HCT116 (cell line): ENCODE results near the gene STON2. TPM values are rescaled to one million over a fixed set of nuclear protein-coding genes. Genes with fewer than 3 reads are reported as not detected.

Source experiments
- ATAC-seq: fragments of 200-7000 bp; cut with Tn5 transposase; 2 replicates; pipeline ENCODE4 v1.9.1; 2020; ENCODE audit warnings: mild to moderate bottlenecking, moderate library complexity
- BruUV-seq: library from RNA; stranded (reverse); fragments of 400-500 nt; replicated peaks from 2 replicates; lab custom pipeline; 2021; lab: Mats Ljungman, UMichigan
- CTCF ChIA-PET: fragments of 300-600 bp; sonication (Branson Sonifier 250); formaldehyde crosslinking; loops from one replicate; lab custom pipeline; 2021; ENCODE audit warnings: antibody characterized with exemption; lab: Charles Lee
- POLR2A ChIA-PET: fragments of 300-600, 350-600 bp; sonication (Branson Sonifier 250); formaldehyde crosslinking; loops from one replicate; lab custom pipeline; 2021; ENCODE audit warnings: antibody characterized with exemption; lab: Charles Lee
- RAD21 ChIA-PET, 2 experiments: fragments of 300-600 bp; sonication (Branson Sonifier 250); formaldehyde crosslinking; loops; one replicate each; lab custom pipeline; 2023; ENCODE audit warnings: low total read pairs in 2 of 2; ENCODE audit not compliant: uncharacterized antibody in 2 of 2, unreplicated experiment in 2 of 2, low non-redundant PET in 1 of 2; lab: Charles Lee
- DNase-seq: peaks from one replicate; pipeline ENCODE4 v3.0.0-alpha.2; 2010; ENCODE audit warnings: low read depth, low spot score
- H2AFZ ChIP-seq: fragments of 200-600 bp; shearing (Covaris generic), sonication (generic); 2 replicates; pipeline ENCODE4 v1.6.1; 2017; ENCODE audit warnings: low read depth, mixed run types, mixed read lengths, antibody characterized with exemption, low read length; ENCODE audit not compliant: poor library complexity, severe bottlenecking
- H3K27ac ChIP-seq: 2 replicates; pipeline ENCODE4 v1.5.1; 2012; ENCODE audit warnings: low read depth, low read length
- H3K27me3 ChIP-seq: fragments of 200-600 bp; sonication (generic); 2 replicates; pipeline ENCODE4 v1.6.1; 2016; ENCODE audit warnings: mixed run types, low read length, mixed read lengths; ENCODE audit not compliant: insufficient read depth
- H3K36me3 ChIP-seq, 2 experiments: fragments of 200-500 bp in 1 of 2; fragments of 200-600 bp in 1 of 2; sonication (Bioruptor generic) in 1 of 2; sonication (generic) in 1 of 2; 2 replicates each; pipeline versions ENCODE4 v1.5.1 to v1.6.1; 2014 to 2016; ENCODE audit warnings: low read length in 2 of 2, inconsistent platforms in 1 of 2, mixed read lengths in 1 of 2, mixed run types in 1 of 2; ENCODE audit not compliant: insufficient read depth in 2 of 2, control insufficient read depth in 1 of 2
- H3K4me1 ChIP-seq, 2 experiments: fragments of 200-600 bp in 1 of 2; sonication (generic) in 1 of 2; 2 replicates each; pipeline versions ENCODE4 v1.5.1 to v1.6.1; 2012 to 2017; ENCODE audit warnings: low read length in 2 of 2, inconsistent platforms in 1 of 2, mild to moderate bottlenecking in 1 of 2, mixed read lengths in 1 of 2, mixed run types in 1 of 2, moderate library complexity in 1 of 2; ENCODE audit not compliant: insufficient read depth in 2 of 2, control insufficient read depth in 1 of 2
- H3K4me2 ChIP-seq: fragments of 200-600 bp; sonication (generic); 2 replicates; pipeline ENCODE4 v1.6.1; 2017; ENCODE audit warnings: mixed run types, low read length, mixed read lengths
- H3K4me3 ChIP-seq, 2 experiments: fragments of 200-600 bp in 1 of 2; sonication (generic) in 1 of 2; replicated peaks in 1 of 2; 2 replicates each; pipeline ENCODE4 v1.5.1; 2011 to 2016; ENCODE audit warnings: low read length in 2 of 2, control low read depth in 1 of 2, low read depth in 1 of 2, mild to moderate bottlenecking in 1 of 2, mixed read lengths in 1 of 2, mixed run types in 1 of 2
- H3K79me2 ChIP-seq: fragments of 200-600 bp; sonication (generic); 2 replicates; pipeline ENCODE4 v1.6.1; 2017; ENCODE audit warnings: mild to moderate bottlenecking, mixed run types, low read length, moderate library complexity, mixed read lengths; ENCODE audit not compliant: insufficient read depth
- H3K9ac ChIP-seq: fragments of 200-600 bp; sonication (generic); 2 replicates; pipeline ENCODE4 v1.6.1; 2016; ENCODE audit warnings: low read length, mixed read lengths
- H3K9me2 ChIP-seq: fragments of 200-600 bp; sonication (generic), shearing (Covaris generic); 2 replicates; pipeline ENCODE4 v1.6.1; 2017; ENCODE audit warnings: mixed run types, mild to moderate bottlenecking, moderate library complexity; ENCODE audit not compliant: insufficient read depth
- H3K9me3 ChIP-seq, 2 experiments: fragments of 200-500 bp in 1 of 2; fragments of 200-600 bp in 1 of 2; sonication (Bioruptor generic) in 1 of 2; sonication (generic) in 1 of 2; 2 replicates each; pipeline ENCODE4 v1.6.1; 2014 to 2017; ENCODE audit warnings: low read length in 2 of 2, mixed read lengths in 2 of 2, inconsistent platforms in 1 of 2, low read depth in 1 of 2, mild to moderate bottlenecking in 1 of 2, mixed run types in 1 of 2, moderate library complexity in 1 of 2; ENCODE audit not compliant: control insufficient read depth in 1 of 2, insufficient read depth in 1 of 2
- H4K20me1 ChIP-seq: fragments of 200-600 bp; sonication (generic), shearing (Covaris generic); 2 replicates; pipeline ENCODE4 v1.6.1; 2017; ENCODE audit warnings: mixed run types, mild to moderate bottlenecking, moderate library complexity; ENCODE audit not compliant: insufficient read depth
- ATF3 ChIP-seq: IDR thresholded peaks from 2 replicates; pipeline ENCODE4 v1.6.1; 2012
- CBX3 ChIP-seq: IDR thresholded peaks from 2 replicates; pipeline ENCODE4 v1.6.1; 2012; ENCODE audit warnings: low read depth
- CTCF ChIP-seq, 3 experiments: fragments of 200-600 bp in 1 of 3; sonication (generic) in 1 of 3; IDR thresholded peaks in 2 of 3; conservative IDR thresholded peaks in 1 of 3; 2 replicates each; pipeline ENCODE4 v1.5.1; 2012 to 2017; ENCODE audit warnings: low read depth in 2 of 3, low read length in 2 of 3, antibody characterized with exemption in 1 of 3, borderline replicate concordance in 1 of 3, control low read depth in 1 of 3, mild to moderate bottlenecking in 1 of 3, mixed read lengths in 1 of 3, mixed run types in 1 of 3, moderate library complexity in 1 of 3; ENCODE audit not compliant: insufficient read depth in 1 of 3
- EGR1 ChIP-seq: IDR thresholded peaks from 2 replicates; pipeline ENCODE4 v1.6.1; 2012; ENCODE audit warnings: low read depth
- EZH2phosphoT487 ChIP-seq: fragments of 200-600 bp; IDR thresholded peaks from 2 replicates; pipeline ENCODE4 v1.6.1; 2018; ENCODE audit warnings: antibody characterized with exemption, borderline replicate concordance
- FOSL1 ChIP-seq: IDR thresholded peaks from 2 replicates; pipeline ENCODE4 v1.6.1; 2012; ENCODE audit warnings: low read depth
- JUND ChIP-seq: IDR thresholded peaks from 2 replicates; pipeline ENCODE4 v1.6.1; 2012
- POLR2A ChIP-seq: IDR thresholded peaks from 2 replicates; pipeline ENCODE4 v1.7.0; 2011; ENCODE audit warnings: borderline replicate concordance; ENCODE audit not compliant: insufficient read depth, insufficient read length; ENCODE audit errors: extremely low read depth
- POLR2AphosphoS5 ChIP-seq: IDR thresholded peaks from 2 replicates; pipeline ENCODE4 v1.6.1; 2011; ENCODE audit warnings: mild to moderate bottlenecking, low read depth, low read length, moderate library complexity
- RAD21 ChIP-seq: IDR thresholded peaks from 2 replicates; pipeline ENCODE4 v1.6.1; 2012; ENCODE audit warnings: low read depth, mild to moderate bottlenecking
- SIN3A ChIP-seq: IDR thresholded peaks from 2 replicates; pipeline ENCODE4 v1.6.1; 2012; ENCODE audit warnings: low read depth
- SP1 ChIP-seq: IDR thresholded peaks from 2 replicates; pipeline ENCODE4 v1.6.1; 2012; ENCODE audit warnings: low read depth
- TCF7L2 ChIP-seq: IDR thresholded peaks from 2 replicates; pipeline ENCODE4 v1.7.0; 2011; ENCODE audit warnings: borderline replicate concordance, inconsistent platforms; ENCODE audit not compliant: insufficient read depth, insufficient read length; ENCODE audit errors: extremely low read depth
- ZBTB33 ChIP-seq: IDR thresholded peaks from 2 replicates; pipeline ENCODE4 v1.6.1; 2011; ENCODE audit warnings: mild to moderate bottlenecking, low read length, moderate library complexity; ENCODE audit not compliant: insufficient replicate concordance; ENCODE audit errors: extremely low read depth
- ZNF274 ChIP-seq: fragments of 200-500 bp; sonication (Bioruptor generic); IDR thresholded peaks from 2 replicates; pipeline ENCODE4 v1.6.1; 2014; ENCODE audit warnings: mild to moderate bottlenecking, low read depth, low read length, inconsistent platforms
- intact Hi-C: fragments of 100-400 bp; cut with micrococcal nuclease; formaldehyde crosslinking; loops from 2 replicates; pipeline ENCODE4 v1.10.0; 2022
- total RNA-seq: library from RNA; stranded (reverse); gene quantifications from one replicate; pipeline ENCODE4 v1.2.1, GENCODE V29; 2021; ENCODE audit not compliant: unreplicated experiment

The STON2 gene
- total RNA-seq, 1 experiment from 2014 or later = 4.1 TPM

GRCh38 chr14:81366214-81366613 lies 33.9 kb downstream of the STON2 start:
- H3K27ac ChIP-seq = no peak overlapping the region
- intact Hi-C loops = no loop called here

GRCh38 chr14:81363746-81364378 lies 36.3 kb downstream of the STON2 start:
- H3K4me3 ChIP-seq = no peak overlapping the region
- DNase-seq (no peak), ATAC-seq (no peak)
- H3K4me2 ChIP-seq = no peak overlapping the region
- CTCF ChIA-PET = no interaction called here
- H4K20me1 ChIP-seq = no peaks in the 10 kb centered on the region
- no peak overlapping the region for H2AFZ ChIP-seq
- H3K9me3 ChIP-seq = no peaks in the 10 kb centered on the region
- no peaks in the 10 kb centered on the region for H3K36me3 ChIP-seq
- no peak overlapping the region for H3K27ac ChIP-seq
- H3K27me3 ChIP-seq = no peaks in the 10 kb centered on the region
- H3K4me1 ChIP-seq = no peaks in the 10 kb centered on the region
- intact Hi-C loops = no loop called here
- BruUV-seq = no TSS peak
- POLR2A ChIA-PET = no interaction called here
- RAD21 ChIA-PET = no interaction called here
- H3K9ac ChIP-seq = no peak overlapping the region
- H3K9me2 ChIP-seq = no peaks in the 10 kb centered on the region
- H3K79me2 ChIP-seq = no peaks in the 10 kb centered on the region
- TF ChIP-seq ZNF274 (no peak), TCF7L2 (no peak), CTCF (IDR thresholded peaks at IDR 0.05 in 2 of 3, conservative IDR thresholded peaks at IDR 0.05 in 1 of 3; ENCODE audit: borderline replicate concordance in 1 of 3, insufficient read depth in 1 of 3, low read depth in 2 of 3, low read length in 2 of 3) (no peak), POLR2A (no peak), ATF3 (no peak), POLR2AphosphoS5 (no peak), FOSL1 (no peak), EGR1 (no peak), JUND (no peak), SP1 (no peak), SIN3A (no peak), RAD21 (no peak), ZBTB33 (no peak), EZH2phosphoT487 (no peak), CBX3 (no peak)

More at GRCh38 chr14:81366214-81366613, 33.9 kb downstream of the STON2 start:
- CTCF ChIA-PET = no interaction called here
- no peak for ATAC-seq
- no peaks in the 10 kb centered on the region for H3K36me3 ChIP-seq
- no peak overlapping the region for H2AFZ ChIP-seq
- DNase-seq = no peak
- H3K4me2 ChIP-seq = no peak overlapping the region
- BruUV-seq = no TSS peak
- no peaks in the 10 kb centered on the region for H4K20me1 ChIP-seq
- no peaks in the 10 kb centered on the region for H3K4me1 ChIP-seq
- no peak overlapping the region for H3K4me3 ChIP-seq
- H3K79me2 ChIP-seq = no peaks in the 10 kb centered on the region
- H3K9me2 ChIP-seq = no peaks in the 10 kb centered on the region
- H3K9me3 ChIP-seq = no peaks in the 10 kb centered on the region
- H3K9ac ChIP-seq = no peak overlapping the region
- H3K27me3 ChIP-seq = no peaks in the 10 kb centered on the region
- TF ChIP-seq POLR2A = no peak
- TF ChIP-seq, all 23 proteins: peak for 0
- POLR2A ChIA-PET = no interaction called here
- RAD21 ChIA-PET = no interaction called here
